T-helper 1 cell treated with Interleukin-12 subunit alpha and Interleukin-12 subunit beta and Interleukin-4 antibody, amounts not matched to agents 30 μg/mL and 1 μg/mL, for 36 hours (primary cell): ENCODE results near the gene INPP5K.
A peak's percentile ranks its signal among the peaks of the same experiment; 100 is the strongest.

Experiments used
- H3K27ac Mint-ChIP-seq: one replicate; pipeline ENCODE4 v1.8.0; 2021; ENCODE audit warnings: mild to moderate bottlenecking, mixed read lengths
- H3K27me3 Mint-ChIP-seq: one replicate; pipeline ENCODE4 v1.8.0; 2021; ENCODE audit warnings: low read depth, mixed read lengths
- H3K36me3 Mint-ChIP-seq: one replicate; pipeline ENCODE4 v1.8.0; 2021; ENCODE audit warnings: low read depth, mixed read lengths
- H3K4me1 Mint-ChIP-seq: one replicate; pipeline ENCODE4 v1.8.0; 2021; ENCODE audit warnings: low read depth, mixed read lengths
- H3K4me3 Mint-ChIP-seq: one replicate; pipeline ENCODE4 v1.8.0; 2021; ENCODE audit warnings: mild to moderate bottlenecking, moderate library complexity, mixed read lengths
- H3K9me3 Mint-ChIP-seq: one replicate; pipeline ENCODE4 v1.8.0; 2021; ENCODE audit warnings: mixed read lengths

INPP5K gene

DNA sequence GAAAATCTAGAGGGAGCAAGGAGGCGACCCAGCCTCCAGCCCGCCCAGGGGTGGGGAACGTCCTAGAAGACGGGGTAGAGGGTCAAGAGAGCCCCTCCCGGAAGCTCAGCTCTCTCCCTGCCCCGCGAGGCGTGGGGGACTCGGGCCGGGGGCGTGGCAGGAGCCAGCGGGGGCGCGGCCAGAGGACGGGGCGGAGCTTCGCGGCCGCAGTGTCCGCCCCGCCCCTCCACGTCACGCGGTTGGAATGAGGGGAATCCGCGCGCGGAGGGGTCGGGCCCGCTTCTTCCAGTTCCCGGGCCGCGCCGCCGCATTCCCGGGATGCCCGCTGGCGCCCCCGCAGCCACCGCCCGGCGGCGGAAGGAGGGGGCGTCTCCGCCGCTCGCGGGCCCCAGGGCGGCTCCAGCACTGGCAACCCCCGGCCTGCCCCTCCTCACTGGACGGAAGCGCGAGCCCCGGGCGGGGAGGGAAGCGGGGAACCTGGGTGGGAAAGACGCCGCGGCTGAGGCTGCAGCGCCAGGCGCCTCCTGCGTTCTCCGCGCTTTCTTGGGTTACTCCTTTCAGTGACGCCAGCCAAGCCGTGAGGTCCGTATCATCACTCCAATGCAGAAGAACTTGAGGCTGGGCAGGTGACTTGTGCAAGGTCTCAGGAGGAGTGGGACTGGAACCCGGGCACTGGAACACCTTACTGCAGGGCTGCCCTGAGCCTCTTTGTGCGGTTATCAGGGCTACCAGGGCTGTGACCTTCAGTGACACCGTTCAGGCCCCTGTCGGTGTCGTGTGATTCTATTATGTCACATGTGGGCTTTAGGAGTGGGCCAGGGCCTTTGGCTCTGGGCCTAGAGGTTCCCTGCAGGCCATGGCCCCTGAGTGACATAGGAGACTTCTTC is 28.2 kb downstream of the INPP5K start:
- peak overlapping the region; percentile 86 for H3K4me3 Mint-ChIP-seq
- H3K4me1 Mint-ChIP-seq: peaks cover 16% of the 10 kb centered on the region
- H3K27ac Mint-ChIP-seq: peak overlapping the region; percentile 70
- H3K9me3 Mint-ChIP-seq: no peaks in the 10 kb centered on the region
- H3K36me3 Mint-ChIP-seq: peaks cover 1% of the 10 kb centered on the region
- H3K27me3 Mint-ChIP-seq: no peaks in the 10 kb centered on the region

- Mint-ChIP-seq H3K4me3 (peak overlapping the region; percentile 86), H3K36me3 (peaks cover 1% of the 10 kb centered on the region), H3K4me1 (peaks cover 16% of the 10 kb centered on the region), H3K27ac (peak overlapping the region; percentile 89), H3K9me3 (no peaks in the 10 kb centered on the region), H3K27me3 (no peaks in the 10 kb centered on the region)
These were observed 29.4 kb downstream of the INPP5K start for GRCh38 chr17:1486802-1487695.

DNA sequence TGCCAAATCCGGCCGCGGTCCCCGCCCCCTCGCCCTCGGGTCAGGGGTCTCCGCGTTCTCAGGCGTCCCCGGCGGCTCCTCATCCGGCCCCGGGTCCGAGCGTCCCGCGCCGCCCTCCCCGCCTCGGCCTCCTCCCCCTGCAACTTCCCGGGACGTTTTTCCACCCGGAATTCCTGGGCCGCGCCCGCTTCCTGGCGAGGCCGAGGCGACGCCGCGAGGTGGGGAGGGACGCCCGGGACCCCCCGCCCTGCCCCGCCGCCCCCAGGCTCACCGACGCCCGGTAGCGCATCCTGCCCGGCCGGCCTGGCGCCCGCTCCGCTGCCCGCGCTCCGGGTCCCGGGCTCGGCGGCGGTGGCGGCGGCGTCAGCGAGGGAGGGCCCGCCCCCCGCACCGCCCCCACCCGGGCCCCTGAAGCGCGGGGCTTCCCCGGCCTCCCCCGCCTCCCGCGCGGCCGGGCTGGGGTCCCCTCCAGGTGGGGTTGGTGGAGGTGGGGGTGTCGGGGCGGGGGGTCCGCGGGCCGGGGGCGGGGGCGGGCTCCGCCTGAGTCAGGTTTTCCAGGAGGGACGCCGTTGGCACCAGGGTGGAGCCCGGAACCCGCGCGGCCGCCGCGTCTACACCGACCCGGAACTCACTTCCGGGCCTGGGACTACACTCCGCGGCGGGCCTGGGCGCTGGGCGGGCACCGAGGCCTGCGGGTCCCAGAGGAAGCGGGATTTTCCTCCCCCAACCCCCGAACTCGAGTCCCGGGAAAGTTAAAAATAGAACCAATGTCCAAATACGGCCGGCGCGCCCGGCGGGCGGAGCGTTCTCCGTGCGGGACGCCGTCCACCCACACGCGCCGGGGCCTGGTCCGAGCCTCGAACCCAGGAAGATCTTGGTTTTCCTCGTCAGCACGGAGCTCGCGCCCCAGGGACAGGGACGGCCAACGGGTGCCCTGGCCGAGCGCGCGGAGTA is 30.7 kb downstream of the INPP5K start:
- Mint-ChIP-seq H3K27ac (no peak overlapping the region), H3K36me3 (peaks cover 9% of the 10 kb centered on the region), H3K4me3 (peak overlapping the region; percentile 78), H3K27me3 (no peaks in the 10 kb centered on the region), H3K9me3 (no peaks in the 10 kb centered on the region), H3K4me1 (peaks cover 14% of the 10 kb centered on the region)

DNA sequence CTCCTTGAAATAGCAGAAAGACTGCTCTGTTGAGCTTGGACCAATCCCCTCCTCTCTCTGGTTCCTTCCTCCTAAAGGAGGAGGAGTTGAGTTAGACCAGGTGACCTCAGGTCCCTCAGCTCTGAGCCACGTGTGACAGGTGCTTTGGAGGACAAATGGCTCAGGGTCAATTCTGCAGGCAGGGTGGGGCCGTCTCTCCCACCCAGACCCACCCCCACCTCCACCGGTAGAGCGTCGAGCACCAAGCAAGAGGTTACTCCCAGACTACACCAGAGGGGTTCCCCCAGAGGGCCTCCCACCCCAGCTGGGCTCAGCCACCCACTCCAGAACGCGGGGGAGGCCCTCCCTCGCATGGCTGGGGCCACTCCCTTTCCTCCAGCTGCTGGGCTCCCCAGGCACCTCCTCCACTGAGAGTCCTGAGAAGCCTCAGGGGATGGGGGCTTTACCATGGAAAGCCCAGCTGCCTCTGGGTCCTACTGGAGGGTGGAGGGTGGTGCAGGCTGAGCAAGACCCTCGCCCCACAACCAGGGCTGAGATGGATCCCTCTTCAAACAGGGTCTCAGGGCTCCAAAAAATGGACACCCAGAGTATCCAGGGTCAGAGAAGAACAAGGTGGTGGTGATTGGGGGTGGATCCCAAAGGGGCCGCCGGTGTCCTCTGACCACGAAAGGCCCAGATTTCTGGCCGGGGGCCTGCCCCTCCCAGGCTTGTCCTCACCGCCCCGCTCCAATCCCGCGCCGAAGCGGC is 31.6 kb downstream of the INPP5K start:
- H3K9me3 Mint-ChIP-seq: no peaks in the 10 kb centered on the region
- peaks cover 11% of the 10 kb centered on the region for H3K4me1 Mint-ChIP-seq
- H3K27me3 Mint-ChIP-seq: no peaks in the 10 kb centered on the region
- H3K36me3 Mint-ChIP-seq: peaks cover 9% of the 10 kb centered on the region
- H3K4me3 Mint-ChIP-seq: peak overlapping the region; percentile 78
- peak overlapping the region; percentile 68 for H3K27ac Mint-ChIP-seq

- H3K4me1 Mint-ChIP-seq: peaks cover 10% of the 10 kb centered on the region
- no peaks in the 10 kb centered on the region for H3K27me3 Mint-ChIP-seq
- H3K9me3 Mint-ChIP-seq: no peaks in the 10 kb centered on the region
- H3K36me3 Mint-ChIP-seq: peaks cover 9% of the 10 kb centered on the region
- no peak overlapping the region for H3K27ac Mint-ChIP-seq
- H3K4me3 Mint-ChIP-seq: peak overlapping the region; percentile 34
These were observed 32.3 kb downstream of the INPP5K start for GRCh38 chr17:1484060-1484535.

DNA sequence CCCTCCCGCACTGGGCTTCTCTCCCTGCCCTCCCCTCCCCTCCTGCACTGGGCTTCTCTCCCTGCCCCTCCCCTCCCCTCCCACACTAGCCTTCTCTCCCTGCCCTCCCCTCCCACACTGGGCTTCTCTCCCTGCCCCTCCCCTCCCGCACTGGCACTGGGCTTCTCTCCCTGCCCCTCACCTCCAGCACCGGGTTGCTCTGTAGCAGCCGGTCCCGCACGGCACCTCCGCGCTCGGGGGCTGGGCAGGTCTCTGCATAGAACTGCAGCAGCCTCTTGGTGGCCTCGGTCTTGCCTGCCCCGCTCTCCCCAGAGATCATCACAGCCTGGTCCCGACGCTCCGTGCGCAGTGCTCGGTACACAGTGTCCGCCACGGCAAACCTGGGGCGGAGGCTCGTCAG is 33.7 kb downstream of the INPP5K start:
- Mint-ChIP-seq H3K4me1 (peaks cover 6% of the 10 kb centered on the region), H3K9me3 (no peaks in the 10 kb centered on the region), H3K4me3 (no peak overlapping the region), H3K27ac (no peak overlapping the region), H3K27me3 (no peaks in the 10 kb centered on the region), H3K36me3 (peaks cover 9% of the 10 kb centered on the region)

- H3K36me3 Mint-ChIP-seq: peaks cover 8% of the 10 kb centered on the region
- no peak overlapping the region for H3K4me3 Mint-ChIP-seq
- no peaks in the 10 kb centered on the region for H3K9me3 Mint-ChIP-seq
- no peak overlapping the region for H3K27ac Mint-ChIP-seq
- H3K27me3 Mint-ChIP-seq: no peaks in the 10 kb centered on the region
- H3K4me1 Mint-ChIP-seq: peaks cover 1% of the 10 kb centered on the region
These were observed 34.7 kb downstream of the INPP5K start for GRCh38 chr17:1481736-1482135.

DNA sequence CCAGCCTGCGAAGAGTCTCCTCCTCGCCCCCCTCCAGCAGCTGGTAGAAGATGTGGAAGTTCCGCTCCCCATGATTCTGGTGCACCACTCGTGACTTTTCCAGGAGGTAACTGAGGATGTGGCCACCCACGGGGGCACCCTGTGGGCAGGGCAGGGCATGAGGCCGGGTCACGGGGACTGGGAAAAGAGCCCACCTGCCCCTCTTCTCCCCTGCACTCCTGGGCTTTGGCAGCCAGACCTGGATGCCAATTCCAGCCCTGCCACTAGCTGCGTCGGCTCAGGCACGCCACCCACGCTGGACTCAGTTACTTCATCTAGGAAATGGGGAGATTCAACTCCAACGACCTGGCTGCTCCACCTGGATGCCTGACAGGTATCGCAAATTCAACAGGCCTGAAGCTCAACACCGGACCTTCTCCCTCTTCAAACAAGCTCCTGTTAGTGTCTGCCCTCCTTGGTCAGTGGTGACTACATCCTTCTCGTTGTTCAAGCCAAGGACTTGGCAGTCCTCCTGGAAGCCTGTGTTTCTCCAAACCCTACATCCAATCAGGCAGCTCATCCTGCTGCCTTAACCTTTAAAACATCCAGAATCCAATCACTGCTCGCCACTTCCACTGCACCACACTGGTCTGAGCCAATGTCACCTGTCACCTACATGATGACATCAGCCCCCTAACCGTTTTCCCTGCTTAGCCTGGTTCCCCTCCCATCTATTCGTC is 35.5 kb downstream of the INPP5K start:
- Mint-ChIP-seq H3K9me3 (no peaks in the 10 kb centered on the region), H3K36me3 (peaks cover 8% of the 10 kb centered on the region), H3K4me3 (no peak overlapping the region), H3K4me1 (peaks cover 1% of the 10 kb centered on the region), H3K27ac (no peak overlapping the region), H3K27me3 (no peaks in the 10 kb centered on the region)

DNA sequence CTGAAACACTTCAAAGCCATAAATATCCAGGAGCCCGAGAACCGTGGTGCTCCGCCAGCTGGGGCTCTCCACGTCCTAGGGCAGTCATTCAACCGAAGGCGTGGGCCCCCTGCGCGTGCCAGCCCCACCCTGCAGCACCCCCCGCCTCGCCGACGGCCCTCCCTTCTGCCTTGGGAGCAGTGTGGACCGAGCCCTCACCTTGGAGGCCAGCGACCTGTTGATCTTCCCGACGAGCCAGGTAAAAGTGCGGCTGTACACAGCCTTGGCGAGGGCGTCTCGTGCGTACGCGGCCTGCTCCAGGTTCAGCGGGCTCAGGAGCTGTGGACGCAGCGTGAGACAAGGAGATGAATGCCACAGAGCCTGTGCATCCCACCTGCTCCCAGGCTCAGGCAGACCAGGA is 38.0 kb downstream of the INPP5K start:
- Mint-ChIP-seq H3K27me3 (no peaks in the 10 kb centered on the region), H3K27ac (no peak overlapping the region)

GRCh38 chr17:1475321-1475854 is 41.0 kb downstream of the INPP5K start:
- Mint-ChIP-seq H3K27ac (no peak overlapping the region), H3K27me3 (no peaks in the 10 kb centered on the region), H3K4me3 (no peak overlapping the region), H3K9me3 (no peaks in the 10 kb centered on the region), H3K36me3 (peaks cover 10% of the 10 kb centered on the region), H3K4me1 (peaks cover 14% of the 10 kb centered on the region)

More for the DNA sequence above, 38.0 kb downstream of the INPP5K start:
- Mint-ChIP-seq H3K36me3 (peaks cover 14% of the 10 kb centered on the region), H3K9me3 (no peaks in the 10 kb centered on the region), H3K4me1 (peaks cover 6% of the 10 kb centered on the region), H3K4me3 (no peak overlapping the region)

GRCh38 chr17:1474402-1475189 is 41.8 kb downstream of the INPP5K start:
- H3K9me3 Mint-ChIP-seq: no peaks in the 10 kb centered on the region
- peaks cover 14% of the 10 kb centered on the region for H3K4me1 Mint-ChIP-seq
- no peak overlapping the region for H3K4me3 Mint-ChIP-seq
- no peak overlapping the region for H3K27ac Mint-ChIP-seq
- H3K36me3 Mint-ChIP-seq: peaks cover 10% of the 10 kb centered on the region
- no peaks in the 10 kb centered on the region for H3K27me3 Mint-ChIP-seq

GRCh38 chr17:1473841-1474240 is 42.6 kb downstream of the INPP5K start:
- no peaks in the 10 kb centered on the region for H3K27me3 Mint-ChIP-seq
- H3K4me3 Mint-ChIP-seq: no peak overlapping the region
- peaks cover 17% of the 10 kb centered on the region for H3K36me3 Mint-ChIP-seq
- H3K9me3 Mint-ChIP-seq: no peaks in the 10 kb centered on the region
- H3K4me1 Mint-ChIP-seq: peaks cover 14% of the 10 kb centered on the region
- H3K27ac Mint-ChIP-seq: no peak overlapping the region
